ENCODE measurements around the gene GAL3ST3. TPM values are rescaled to one million over a fixed set of nuclear protein-coding genes. Genes with fewer than 3 reads are reported as not detected.

The GAL3ST3 gene
- total RNA-seq, 1 donor from 2014 or later, result not detected

- TF ChIP-seq CTCF (IDR thresholded peaks at IDR 0.05; ENCODE audit: insufficient read depth, low read length, severe bottlenecking), result no peak
- DNase-seq (ENCODE audit: low read depth) (no peak), FAIRE-seq (no peak)
- peaks cover 6% of the 10 kb centered on the region for H3K36me3 ChIP-seq (ENCODE audit: control insufficient read depth, insufficient read depth, low read length)
- no peak overlapping the region for H3K4me3 ChIP-seq (ENCODE audit: low read depth, low read length)
- H3K27me3 ChIP-seq (ENCODE audit: control insufficient read depth, insufficient read depth, low read length), result peaks cover 4% of the 10 kb centered on the region
Measured at GRCh38 chr11:66050581-66051231, 1.7 kb upstream of the GAL3ST3 start.

DNA sequence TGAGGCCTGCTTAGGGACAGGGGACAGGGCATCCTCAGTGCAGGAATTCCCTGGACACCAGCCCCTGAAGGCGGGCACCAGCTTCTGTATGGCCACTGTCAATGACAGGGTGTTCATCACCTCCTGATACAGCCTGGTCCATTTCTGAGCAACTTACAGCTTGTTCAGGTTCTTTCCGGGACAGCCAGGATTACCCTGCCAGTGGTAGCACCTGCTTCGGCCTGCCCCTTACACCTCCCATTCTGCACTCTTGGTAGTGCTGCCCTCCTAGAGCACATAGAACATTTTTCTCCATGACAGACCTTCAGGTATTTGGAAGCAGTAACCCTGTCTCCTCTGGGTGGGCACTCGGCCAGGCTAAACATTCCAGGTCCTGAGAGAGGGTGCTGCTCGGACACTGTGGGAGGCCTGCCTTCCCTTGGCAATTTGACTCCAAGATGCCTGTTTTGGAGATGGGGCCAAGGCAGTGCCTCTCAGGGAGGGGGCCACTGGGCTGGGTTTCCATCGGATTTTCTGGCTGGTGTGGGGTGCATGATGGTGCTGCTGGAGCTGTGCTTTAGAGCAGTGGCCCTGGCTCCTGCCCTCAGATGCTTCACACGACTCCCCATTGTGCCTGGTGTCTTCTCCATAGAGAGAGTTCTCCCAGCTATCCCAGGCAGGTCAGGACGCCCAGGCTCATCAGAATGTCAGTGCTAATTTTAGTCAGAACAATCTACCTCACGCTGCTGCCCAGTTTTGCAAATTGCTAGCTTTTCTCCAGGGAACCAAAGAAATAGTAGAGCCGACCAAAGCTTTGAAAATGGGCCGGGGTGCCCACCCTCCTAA lies 1.2 kb downstream of the GAL3ST3 start:
- no peak for TF ChIP-seq CTCF (IDR thresholded peaks at IDR 0.05; ENCODE audit: insufficient read depth, low read length, severe bottlenecking)

DNA sequence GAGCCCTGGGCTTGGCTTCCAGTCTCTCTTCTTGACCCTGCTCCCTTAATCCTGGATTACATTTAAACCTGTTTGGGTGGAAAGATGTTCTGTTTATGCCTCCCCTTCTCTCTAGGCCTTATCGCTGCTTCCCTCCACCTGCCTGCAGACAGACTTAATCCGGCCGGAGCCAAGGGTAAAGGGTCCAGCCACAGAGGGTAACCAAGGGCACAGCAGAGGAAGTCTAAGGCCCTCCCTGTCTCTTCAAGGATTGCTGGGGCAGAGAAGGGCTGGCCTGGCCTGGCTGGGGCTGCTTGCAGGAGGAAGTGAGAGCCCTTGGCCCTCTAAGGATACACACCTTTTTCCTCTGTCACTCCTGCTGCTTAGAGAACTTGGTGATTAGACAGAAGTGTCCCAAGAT lies 2.1 kb downstream of the GAL3ST3 start:
- no peak for TF ChIP-seq CTCF (IDR thresholded peaks at IDR 0.05; ENCODE audit: insufficient read depth, low read length, severe bottlenecking)
- Histone ChIP-seq H3K36me3 (ENCODE audit: control insufficient read depth, insufficient read depth, low read length) (no peaks in the 10 kb centered on the region), H3K27me3 (ENCODE audit: control insufficient read depth, insufficient read depth, low read length) (peaks cover 4% of the 10 kb centered on the region), H3K4me3 (ENCODE audit: low read depth, low read length) (no peak overlapping the region)
- no peak for DNase-seq (ENCODE audit: low read depth)
- FAIRE-seq, result no peak

More for the DNA sequence above, 1.2 kb downstream of the GAL3ST3 start:
- no peak for DNase-seq (ENCODE audit: low read depth)
- no peaks in the 10 kb centered on the region for H3K36me3 ChIP-seq (ENCODE audit: control insufficient read depth, insufficient read depth, low read length)
- FAIRE-seq, result no peak
- no peak overlapping the region for H3K4me3 ChIP-seq (ENCODE audit: low read depth, low read length)
- peaks cover 4% of the 10 kb centered on the region for H3K27me3 ChIP-seq (ENCODE audit: control insufficient read depth, insufficient read depth, low read length)

DNA sequence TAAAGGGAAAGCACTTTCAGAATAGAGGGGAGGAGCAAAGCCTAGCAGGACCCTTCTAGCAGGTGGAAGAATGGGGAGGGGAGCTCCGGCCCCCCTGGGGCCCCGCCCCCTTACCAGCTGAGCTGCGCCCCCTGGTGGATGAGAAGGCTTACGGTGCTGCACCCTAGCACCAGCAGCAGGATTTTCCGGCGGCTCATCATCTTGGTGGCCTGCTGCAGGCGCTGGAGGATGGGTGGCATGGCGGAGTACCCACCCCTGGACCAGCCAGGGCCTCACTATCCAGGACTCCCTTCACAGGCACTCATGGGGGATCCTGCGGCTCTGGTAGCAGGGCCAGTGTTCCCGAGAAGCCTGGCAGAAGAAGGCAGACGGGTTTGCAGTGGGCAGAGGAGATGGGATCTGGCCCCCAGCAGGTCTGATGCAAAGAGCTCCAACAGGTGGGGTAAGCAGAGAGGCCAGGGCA lies 3.8 kb downstream of the GAL3ST3 start:
- FAIRE-seq (no peak), DNase-seq (ENCODE audit: low read depth) (peak; percentile 51)
- H3K27me3 ChIP-seq (ENCODE audit: control insufficient read depth, insufficient read depth, low read length), result peaks cover 4% of the 10 kb centered on the region

GRCh38 chr11:66044757-66045156 lies 4.2 kb downstream of the GAL3ST3 start:
- peaks cover 4% of the 10 kb centered on the region for H3K27me3 ChIP-seq (ENCODE audit: control insufficient read depth, insufficient read depth, low read length)
- no peak for DNase-seq (ENCODE audit: low read depth)
- H3K36me3 ChIP-seq (ENCODE audit: control insufficient read depth, insufficient read depth, low read length), result no peaks in the 10 kb centered on the region
- H3K4me3 ChIP-seq (ENCODE audit: low read depth, low read length), result no peak overlapping the region
- no peak for TF ChIP-seq CTCF (IDR thresholded peaks at IDR 0.05; ENCODE audit: insufficient read depth, low read length, severe bottlenecking)
- no peak for FAIRE-seq

More for the DNA sequence above, 3.8 kb downstream of the GAL3ST3 start:
- TF ChIP-seq CTCF (IDR thresholded peaks at IDR 0.05; ENCODE audit: insufficient read depth, low read length, severe bottlenecking), result peak; percentile 98
- Histone ChIP-seq H3K4me3 (ENCODE audit: low read depth, low read length) (no peak overlapping the region), H3K36me3 (ENCODE audit: control insufficient read depth, insufficient read depth, low read length) (no peaks in the 10 kb centered on the region)
